ENCODE data around the gene EZH1.

The EZH1 gene

GRCh38 chr17:42682722-42683403 is 62.0 kb downstream of the EZH1 start:
- no peak for DNase-seq (ENCODE audit: low read depth in 3 of 3)

- DNase-seq (ENCODE audit: low read depth in 3 of 3), result no peak
These were observed 62.7 kb downstream of the EZH1 start, which contains the start of gene CNTNAP1 for GRCh38 chr17:42681976-42682721. Gene CNTNAP1, plus strand, starts transcription at chr17:42682531. Its CDS starts 299 bp downstream, at chr17:42682830.

GRCh38 chr17:42680331-42680808 is 64.5 kb downstream of the EZH1 start:
- DNase-seq (ENCODE audit: low read depth in 3 of 3), result no peak

- DNase-seq (ENCODE audit: low read depth in 3 of 3), result peak in 2 of 3 experiments; percentile 39 to 53
These were observed 65.1 kb downstream of the EZH1 start for GRCh38 chr17:42679492-42680330.

DNA sequence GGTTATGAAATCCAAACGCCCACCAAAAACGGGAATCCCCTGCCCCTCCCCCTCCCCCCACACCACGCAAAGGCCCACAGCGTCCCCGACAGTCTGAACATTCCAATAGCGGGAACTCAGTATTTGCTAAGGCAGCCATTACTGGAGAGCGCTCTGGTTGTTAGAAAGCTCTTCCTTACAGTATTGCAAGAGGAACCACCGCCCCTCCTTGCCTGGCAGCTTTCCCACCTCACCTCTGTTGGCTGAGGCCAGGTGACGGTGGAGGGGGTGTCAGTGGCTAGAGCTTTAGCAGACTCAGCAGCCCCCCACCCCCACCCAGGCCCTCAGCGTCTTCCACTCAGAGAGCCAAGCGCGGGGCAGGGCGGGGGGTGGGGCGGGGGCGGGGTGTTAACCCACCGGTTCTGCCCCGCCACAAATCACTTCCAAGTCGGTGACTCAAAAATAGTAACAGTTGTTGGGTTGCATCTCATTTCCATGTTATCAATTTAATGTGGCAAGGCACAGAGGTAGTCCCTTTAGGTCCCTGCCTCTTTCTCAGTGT is 65.8 kb downstream of the EZH1 start:
- no peak for DNase-seq (ENCODE audit: low read depth in 3 of 3)

GRCh38 chr17:42677921-42678781 is 66.7 kb downstream of the EZH1 start:
- DNase-seq (ENCODE audit: low read depth in 3 of 3), result peak; percentile 44 to 72 (median 61)

DNA sequence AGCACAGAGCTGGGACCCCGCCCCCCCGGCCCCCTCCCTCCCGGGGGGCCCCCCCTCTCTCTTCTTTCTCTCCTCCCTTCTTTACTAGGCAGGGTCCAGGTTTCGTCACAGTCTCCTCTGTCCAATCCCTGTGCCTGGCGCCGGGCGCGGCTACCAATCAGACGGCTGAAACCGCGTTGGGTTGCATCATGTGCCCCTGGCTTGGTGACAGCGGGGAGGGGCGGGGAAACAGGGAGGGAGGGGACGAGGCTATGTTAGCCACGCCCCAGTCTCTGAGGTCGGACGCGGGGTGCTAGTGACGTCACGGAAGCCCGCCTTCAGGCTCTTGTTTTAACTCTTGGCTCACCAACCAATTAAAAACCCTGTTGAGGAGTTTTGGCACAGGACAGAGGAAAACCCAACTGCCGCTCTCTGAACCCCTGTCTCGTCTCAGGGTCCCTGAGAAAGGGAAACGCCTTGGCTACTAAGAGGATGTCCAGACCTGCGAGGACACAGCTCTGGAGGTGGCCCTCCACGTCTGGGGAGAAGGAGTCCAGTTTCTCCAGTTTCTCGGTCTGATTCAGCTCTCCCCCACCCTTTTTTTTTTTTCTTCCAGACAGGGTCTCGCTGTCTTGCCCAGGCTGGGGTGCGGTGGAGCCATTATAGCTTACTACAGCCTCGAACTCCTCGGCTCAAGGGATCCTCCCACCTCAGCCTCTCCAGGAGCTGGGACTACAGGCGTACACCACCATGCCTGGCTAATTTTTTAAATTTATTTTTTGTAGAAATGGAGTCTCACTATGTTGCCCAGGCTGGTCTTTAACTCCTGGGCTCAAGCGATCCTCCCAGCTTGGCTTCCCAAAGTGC is 67.6 kb downstream of the EZH1 start:
- peak; percentile 96 to 98 (median 97) for DNase-seq (ENCODE audit: low read depth in 3 of 3)

- DNase-seq (ENCODE audit: low read depth in 3 of 3), result no peak
These were observed 68.3 kb downstream of the EZH1 start, which contains the start of gene PLEKHH3 for GRCh38 chr17:42676424-42677011. Gene PLEKHH3, minus strand, starts transcription at chr17:42676994. Its CDS starts 431 bp downstream, at chr17:42676563.

GRCh38 chr17:42675965-42676423 is 68.8 kb downstream of the EZH1 start:
- no peak for DNase-seq (ENCODE audit: low read depth in 3 of 3)

DNA sequence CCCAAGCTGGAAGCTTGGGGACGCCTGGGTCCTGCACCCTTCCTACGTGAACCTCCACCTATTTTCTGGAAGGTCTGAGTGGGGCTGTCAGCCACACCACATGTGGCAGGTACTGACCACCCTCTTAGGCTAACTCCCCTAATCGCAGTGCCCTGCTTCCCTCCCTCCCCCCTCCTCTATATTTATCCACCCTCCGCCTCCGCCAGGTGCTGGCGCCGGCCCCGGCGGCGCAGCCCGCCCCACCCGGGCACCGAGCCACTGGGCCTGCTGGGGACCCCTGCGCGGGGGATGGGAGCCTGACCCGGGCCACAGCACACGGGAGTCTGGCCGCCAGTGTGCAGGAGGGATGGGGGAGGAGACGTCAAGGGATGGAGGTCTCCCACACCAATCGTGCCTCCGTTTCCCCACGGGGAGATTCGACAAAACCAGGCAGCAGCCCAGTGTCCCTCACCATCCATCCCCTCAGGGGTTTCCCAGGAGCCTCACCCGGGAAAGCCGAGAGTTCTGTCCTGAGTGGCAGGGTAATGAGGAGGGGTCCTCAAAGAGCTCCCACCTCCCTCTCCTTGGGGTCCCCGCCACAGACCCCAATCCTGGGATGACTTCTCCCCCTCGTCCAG is 69.4 kb downstream of the EZH1 start:
- DNase-seq (ENCODE audit: low read depth in 3 of 3), result no peak

DNA sequence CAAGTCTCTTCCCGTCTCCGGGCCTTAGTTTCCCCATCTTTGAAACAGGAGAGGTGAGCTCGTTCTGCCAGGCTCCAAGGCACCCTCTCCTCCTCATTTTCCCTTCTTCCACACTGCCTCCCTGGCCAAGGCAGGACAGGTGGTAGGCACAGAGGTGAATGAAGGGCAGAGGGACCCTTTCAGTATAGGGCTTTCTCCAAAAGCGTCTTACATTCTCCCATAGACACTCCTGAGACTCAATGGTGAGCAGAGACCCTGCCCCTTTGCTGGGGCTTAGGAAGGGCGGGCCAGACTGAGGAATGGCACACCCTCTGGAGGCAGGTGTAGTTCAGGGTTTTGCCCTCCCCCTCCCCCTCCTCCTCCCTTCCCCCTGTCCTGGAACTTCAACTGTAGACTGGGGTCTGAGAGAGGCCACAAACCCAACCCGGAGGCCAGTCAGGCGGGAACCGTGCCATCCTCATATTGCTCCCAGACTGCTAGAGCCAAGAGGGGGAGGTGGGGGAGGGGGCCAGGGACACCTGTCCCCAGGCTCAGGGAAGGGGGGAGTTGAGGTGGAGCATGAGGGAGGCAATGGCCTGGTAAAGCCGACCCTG is 70.0 kb downstream of the EZH1 start:
- no peak for DNase-seq (ENCODE audit: low read depth in 3 of 3)

DNA sequence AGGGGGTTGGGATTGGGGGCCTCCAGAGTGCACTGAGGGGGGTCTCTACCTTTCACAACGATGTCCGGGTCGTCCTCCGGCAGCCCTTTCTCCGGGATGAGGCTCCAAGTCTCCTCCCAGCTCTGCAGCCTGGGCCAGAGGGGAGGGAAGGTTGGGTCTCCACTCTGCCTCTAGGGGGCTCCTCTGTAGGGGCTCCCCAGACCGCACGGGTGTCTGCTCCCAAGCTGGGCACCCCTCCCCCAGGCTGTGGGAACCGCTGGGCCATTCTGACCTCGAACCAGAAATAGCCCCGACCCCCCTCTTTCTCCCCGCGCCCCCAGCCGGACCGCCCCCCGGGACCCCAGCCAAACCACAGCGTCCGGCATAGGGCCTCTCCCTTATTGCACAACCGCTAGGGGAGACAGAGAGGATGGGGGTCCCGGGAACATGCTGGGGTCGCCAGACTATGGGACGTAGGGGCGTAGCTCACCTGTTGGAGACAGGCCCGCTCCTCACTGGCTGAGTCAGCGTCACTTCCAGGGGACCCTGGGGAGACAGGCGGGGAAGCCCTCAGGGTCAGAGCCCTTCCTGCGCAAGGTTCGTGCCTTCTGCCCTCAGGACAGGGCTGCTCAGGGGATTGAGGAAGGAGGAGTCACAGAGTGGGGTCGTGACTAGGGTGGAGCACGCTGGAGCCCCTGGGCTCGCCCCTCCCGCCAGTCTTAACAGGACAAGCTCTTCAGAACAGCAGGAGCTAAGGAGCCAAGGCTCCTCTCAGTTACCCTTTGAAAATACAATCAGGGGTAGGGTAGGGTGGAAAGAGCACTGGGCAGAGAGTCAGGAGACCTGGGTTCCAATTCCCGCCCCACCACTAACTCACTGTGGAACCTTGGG is 70.7 kb downstream of the EZH1 start:
- DNase-seq (ENCODE audit: low read depth in 3 of 3), result no peak

DNA sequence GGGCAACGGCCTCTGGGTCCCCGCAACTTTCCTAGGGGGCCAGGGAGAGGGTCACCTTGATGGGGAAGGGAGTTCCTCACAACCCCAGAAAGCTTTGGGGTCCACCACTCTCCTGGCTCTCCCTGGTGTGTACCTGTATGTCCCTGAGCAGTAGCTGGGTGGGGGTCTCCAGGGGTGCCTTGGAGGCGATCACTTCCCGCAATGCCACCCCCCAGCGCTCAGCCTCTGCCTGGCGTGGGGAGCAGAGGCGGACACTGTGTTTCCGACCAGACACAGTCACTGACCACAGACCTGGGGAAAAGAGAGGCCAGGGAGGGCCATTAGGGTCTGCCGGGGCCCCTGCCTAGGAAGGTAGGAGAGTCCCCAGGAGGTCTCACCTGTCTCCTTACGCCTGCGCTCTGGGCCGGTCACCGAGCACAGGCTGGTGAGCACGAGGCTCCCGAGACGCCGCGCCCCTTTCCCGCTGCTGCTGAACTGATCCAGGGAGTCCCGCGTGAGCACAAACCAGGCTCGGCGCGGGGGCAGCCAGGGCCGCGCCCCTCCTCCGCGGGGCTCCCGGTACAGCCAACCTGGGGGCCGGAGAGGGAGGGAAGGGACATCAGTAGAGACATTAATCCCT is 71.5 kb downstream of the EZH1 start:
- DNase-seq (ENCODE audit: low read depth in 3 of 3), result no peak

- DNase-seq (ENCODE audit: low read depth in 3 of 3), result no peak
These were observed 72.8 kb downstream of the EZH1 start for GRCh38 chr17:42672038-42672437.

DNA sequence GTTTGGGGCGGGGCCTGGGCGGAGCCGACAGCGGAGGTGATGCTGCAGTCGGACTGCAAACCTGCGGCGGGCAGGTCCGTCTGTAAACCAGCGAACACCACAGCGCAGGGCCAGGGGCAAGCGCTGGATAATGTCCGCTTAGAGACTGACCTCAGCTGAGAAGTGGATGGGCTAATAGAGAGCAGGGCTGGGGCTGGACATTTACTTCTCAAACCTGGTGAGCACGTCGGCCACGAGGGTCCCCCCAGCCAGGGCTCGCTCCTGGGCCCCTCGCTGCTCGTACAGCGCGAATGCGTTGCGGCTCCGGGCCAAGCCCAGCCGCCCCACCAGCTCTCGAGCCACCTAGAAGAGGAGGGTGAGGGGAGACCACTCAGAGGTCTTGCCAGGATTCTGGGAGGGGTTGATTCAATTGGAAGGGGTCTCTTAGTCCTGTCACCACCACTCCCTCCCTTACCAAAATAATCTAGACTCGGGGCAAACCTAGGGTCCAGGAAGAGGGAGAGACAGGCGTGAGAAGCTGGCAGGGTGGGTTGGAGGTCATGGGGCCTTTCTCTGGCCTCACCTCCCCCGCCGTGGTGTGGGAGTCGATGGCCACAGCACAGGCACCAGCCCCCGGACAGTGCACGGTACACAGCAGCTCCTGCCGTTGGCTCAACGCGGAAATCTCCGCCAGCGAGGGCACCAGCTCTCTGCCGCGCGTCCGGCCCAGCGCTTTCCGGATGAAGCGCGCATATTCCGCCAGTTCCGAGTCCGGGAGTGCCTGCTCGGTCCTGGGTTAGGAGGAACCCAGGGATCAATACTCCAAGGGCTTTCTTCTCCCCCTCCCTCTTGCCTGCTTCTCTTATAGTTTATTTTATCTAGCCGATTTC is 73.8 kb downstream of the EZH1 start:
- no peak for DNase-seq (ENCODE audit: low read depth in 3 of 3)

Data from stimulated activated CD4-positive, alpha-beta T cell treated with anti-CD3 and anti-CD28 coated beads, TNF-alpha, amount 100 ng/mL, for 4 hours (primary cell).